HCT116 (cell line): Measurements from ENCODE around the gene NDUFA5. TPM values are rescaled to one million over a fixed set of nuclear protein-coding genes. Genes with fewer than 3 reads are reported as not detected.

Source experiments
- ATAC-seq: fragments of 200-7000 bp; cut with Tn5 transposase; 2 replicates; pipeline ENCODE4 v1.9.1; 2020; ENCODE audit warnings: mild to moderate bottlenecking, moderate library complexity
- Bru-seq: library from RNA; stranded (reverse); fragments of 400-500 nt; gene quantifications from one replicate; lab custom pipeline; 2021; lab: Mats Ljungman, UMichigan
- BruChase-seq, 2 experiments: library from RNA; stranded (reverse); fragments of 400-500 nt; gene quantifications; one replicate each; lab custom pipeline; 2021; lab: Mats Ljungman, UMichigan
- BruUV-seq: library from RNA; stranded (reverse); fragments of 400-500 nt; replicated peaks from 2 replicates; lab custom pipeline; 2021; lab: Mats Ljungman, UMichigan
- CTCF ChIA-PET: fragments of 300-600 bp; sonication (Branson Sonifier 250); formaldehyde crosslinking; loops from one replicate; lab custom pipeline; 2021; ENCODE audit warnings: antibody characterized with exemption; lab: Charles Lee
- POLR2A ChIA-PET: fragments of 300-600, 350-600 bp; sonication (Branson Sonifier 250); formaldehyde crosslinking; loops from one replicate; lab custom pipeline; 2021; ENCODE audit warnings: antibody characterized with exemption; lab: Charles Lee
- RAD21 ChIA-PET, 2 experiments: fragments of 300-600 bp; sonication (Branson Sonifier 250); formaldehyde crosslinking; loops; one replicate each; lab custom pipeline; 2023; ENCODE audit warnings: low total read pairs in 2 of 2; ENCODE audit not compliant: uncharacterized antibody in 2 of 2, unreplicated experiment in 2 of 2, low non-redundant PET in 1 of 2; lab: Charles Lee
- DNase-seq: peaks from one replicate; pipeline ENCODE4 v3.0.0-alpha.2; 2010; ENCODE audit warnings: low read depth, low spot score
- H2AFZ ChIP-seq: fragments of 200-600 bp; shearing (Covaris generic), sonication (generic); 2 replicates; pipeline ENCODE4 v1.6.1; 2017; ENCODE audit warnings: low read depth, mixed run types, mixed read lengths, antibody characterized with exemption, low read length; ENCODE audit not compliant: poor library complexity, severe bottlenecking
- H3K27ac ChIP-seq: 2 replicates; pipeline ENCODE4 v1.5.1; 2012; ENCODE audit warnings: low read depth, low read length
- H3K27me3 ChIP-seq: fragments of 200-600 bp; sonication (generic); 2 replicates; pipeline ENCODE4 v1.6.1; 2016; ENCODE audit warnings: mixed run types, low read length, mixed read lengths; ENCODE audit not compliant: insufficient read depth
- H3K36me3 ChIP-seq, 2 experiments: fragments of 200-500 bp in 1 of 2; fragments of 200-600 bp in 1 of 2; sonication (Bioruptor generic) in 1 of 2; sonication (generic) in 1 of 2; 2 replicates each; pipeline versions ENCODE4 v1.5.1 to v1.6.1; 2014 to 2016; ENCODE audit warnings: low read length in 2 of 2, inconsistent platforms in 1 of 2, mixed read lengths in 1 of 2, mixed run types in 1 of 2; ENCODE audit not compliant: insufficient read depth in 2 of 2, control insufficient read depth in 1 of 2
- H3K4me1 ChIP-seq, 2 experiments: fragments of 200-600 bp in 1 of 2; sonication (generic) in 1 of 2; 2 replicates each; pipeline versions ENCODE4 v1.5.1 to v1.6.1; 2012 to 2017; ENCODE audit warnings: low read length in 2 of 2, inconsistent platforms in 1 of 2, mild to moderate bottlenecking in 1 of 2, mixed read lengths in 1 of 2, mixed run types in 1 of 2, moderate library complexity in 1 of 2; ENCODE audit not compliant: insufficient read depth in 2 of 2, control insufficient read depth in 1 of 2
- H3K4me2 ChIP-seq: fragments of 200-600 bp; sonication (generic); 2 replicates; pipeline ENCODE4 v1.6.1; 2017; ENCODE audit warnings: mixed run types, low read length, mixed read lengths
- H3K4me3 ChIP-seq, 2 experiments: fragments of 200-600 bp in 1 of 2; sonication (generic) in 1 of 2; replicated peaks in 1 of 2; 2 replicates each; pipeline ENCODE4 v1.5.1; 2011 to 2016; ENCODE audit warnings: low read length in 2 of 2, control low read depth in 1 of 2, low read depth in 1 of 2, mild to moderate bottlenecking in 1 of 2, mixed read lengths in 1 of 2, mixed run types in 1 of 2
- H3K79me2 ChIP-seq: fragments of 200-600 bp; sonication (generic); 2 replicates; pipeline ENCODE4 v1.6.1; 2017; ENCODE audit warnings: mild to moderate bottlenecking, mixed run types, low read length, moderate library complexity, mixed read lengths; ENCODE audit not compliant: insufficient read depth
- H3K9ac ChIP-seq: fragments of 200-600 bp; sonication (generic); 2 replicates; pipeline ENCODE4 v1.6.1; 2016; ENCODE audit warnings: low read length, mixed read lengths
- H3K9me2 ChIP-seq: fragments of 200-600 bp; sonication (generic), shearing (Covaris generic); 2 replicates; pipeline ENCODE4 v1.6.1; 2017; ENCODE audit warnings: mixed run types, mild to moderate bottlenecking, moderate library complexity; ENCODE audit not compliant: insufficient read depth
- H3K9me3 ChIP-seq, 2 experiments: fragments of 200-500 bp in 1 of 2; fragments of 200-600 bp in 1 of 2; sonication (Bioruptor generic) in 1 of 2; sonication (generic) in 1 of 2; 2 replicates each; pipeline ENCODE4 v1.6.1; 2014 to 2017; ENCODE audit warnings: low read length in 2 of 2, mixed read lengths in 2 of 2, inconsistent platforms in 1 of 2, low read depth in 1 of 2, mild to moderate bottlenecking in 1 of 2, mixed run types in 1 of 2, moderate library complexity in 1 of 2; ENCODE audit not compliant: control insufficient read depth in 1 of 2, insufficient read depth in 1 of 2
- H4K20me1 ChIP-seq: fragments of 200-600 bp; sonication (generic), shearing (Covaris generic); 2 replicates; pipeline ENCODE4 v1.6.1; 2017; ENCODE audit warnings: mixed run types, mild to moderate bottlenecking, moderate library complexity; ENCODE audit not compliant: insufficient read depth
- FOSL1 ChIP-seq: IDR thresholded peaks from 2 replicates; pipeline ENCODE4 v1.6.1; 2012; ENCODE audit warnings: low read depth
- POLR2A ChIP-seq: IDR thresholded peaks from 2 replicates; pipeline ENCODE4 v1.7.0; 2011; ENCODE audit warnings: borderline replicate concordance; ENCODE audit not compliant: insufficient read depth, insufficient read length; ENCODE audit errors: extremely low read depth
- POLR2AphosphoS5 ChIP-seq: IDR thresholded peaks from 2 replicates; pipeline ENCODE4 v1.6.1; 2011; ENCODE audit warnings: mild to moderate bottlenecking, low read depth, low read length, moderate library complexity
- SIN3A ChIP-seq: IDR thresholded peaks from 2 replicates; pipeline ENCODE4 v1.6.1; 2012; ENCODE audit warnings: low read depth
- SP1 ChIP-seq: IDR thresholded peaks from 2 replicates; pipeline ENCODE4 v1.6.1; 2012; ENCODE audit warnings: low read depth
- SRF ChIP-seq: IDR thresholded peaks from 2 replicates; pipeline ENCODE4 v1.6.1; 2012; ENCODE audit warnings: low read depth
- YY1 ChIP-seq: IDR thresholded peaks from 2 replicates; pipeline ENCODE4 v1.6.1; 2011; ENCODE audit warnings: low read length, low read depth, moderate library complexity, mild to moderate bottlenecking; ENCODE audit not compliant: insufficient replicate concordance; ENCODE audit errors: extremely low read depth
- intact Hi-C: fragments of 100-400 bp; cut with micrococcal nuclease; formaldehyde crosslinking; loops from 2 replicates; pipeline ENCODE4 v1.10.0; 2022
- long read RNA-seq: library from polyadenylated mRNA; unstranded; transcript quantifications from one replicate; pipeline ENCODE4 v2.0.0, GENCODE V29; 2021; ENCODE audit not compliant: unreplicated experiment
- polyA plus RNA-seq: library from polyadenylated mRNA; unstranded; fragments of >200 nt; gene quantifications from 2 replicates; pipeline ENCODE4 v1.2.1, GENCODE V29; 2012; ENCODE audit warnings: missing spikeins
- total RNA-seq: library from RNA; stranded (reverse); gene quantifications from one replicate; pipeline ENCODE4 v1.2.1, GENCODE V29; 2021; ENCODE audit not compliant: unreplicated experiment
- TF ChIP-seq, protein P1 (sequence below): IDR thresholded peaks from 2 replicates; pipeline ENCODE4 v1.6.1; 2011; ENCODE audit warnings: mild to moderate bottlenecking, low read length, moderate library complexity; ENCODE audit not compliant: insufficient replicate concordance; ENCODE audit errors: extremely low read depth

The NDUFA5 gene
- total RNA-seq (64.2 TPM), Bru-seq, nascent RNA (percentile 88 among the genes with signal in this experiment), BruChase-seq, experiment 1, labeled RNA remaining after a 6-hour chase (percentile 86 among the genes with signal in this experiment), BruChase-seq, experiment 2, labeled RNA remaining after a 2-hour chase (percentile 77 among the genes with signal in this experiment)
- 12.7 and 13.0 TPM in 2 replicates for polyA plus RNA-seq
- long read RNA-seq, full-length matches to known transcripts, result 103 of 106 reads
- long read RNA-seq, partial matches to known transcripts, result 2 of 106 reads
- long read RNA-seq, other reads (novel, unspliced or antisense), result 1 of 106 reads

DNA sequence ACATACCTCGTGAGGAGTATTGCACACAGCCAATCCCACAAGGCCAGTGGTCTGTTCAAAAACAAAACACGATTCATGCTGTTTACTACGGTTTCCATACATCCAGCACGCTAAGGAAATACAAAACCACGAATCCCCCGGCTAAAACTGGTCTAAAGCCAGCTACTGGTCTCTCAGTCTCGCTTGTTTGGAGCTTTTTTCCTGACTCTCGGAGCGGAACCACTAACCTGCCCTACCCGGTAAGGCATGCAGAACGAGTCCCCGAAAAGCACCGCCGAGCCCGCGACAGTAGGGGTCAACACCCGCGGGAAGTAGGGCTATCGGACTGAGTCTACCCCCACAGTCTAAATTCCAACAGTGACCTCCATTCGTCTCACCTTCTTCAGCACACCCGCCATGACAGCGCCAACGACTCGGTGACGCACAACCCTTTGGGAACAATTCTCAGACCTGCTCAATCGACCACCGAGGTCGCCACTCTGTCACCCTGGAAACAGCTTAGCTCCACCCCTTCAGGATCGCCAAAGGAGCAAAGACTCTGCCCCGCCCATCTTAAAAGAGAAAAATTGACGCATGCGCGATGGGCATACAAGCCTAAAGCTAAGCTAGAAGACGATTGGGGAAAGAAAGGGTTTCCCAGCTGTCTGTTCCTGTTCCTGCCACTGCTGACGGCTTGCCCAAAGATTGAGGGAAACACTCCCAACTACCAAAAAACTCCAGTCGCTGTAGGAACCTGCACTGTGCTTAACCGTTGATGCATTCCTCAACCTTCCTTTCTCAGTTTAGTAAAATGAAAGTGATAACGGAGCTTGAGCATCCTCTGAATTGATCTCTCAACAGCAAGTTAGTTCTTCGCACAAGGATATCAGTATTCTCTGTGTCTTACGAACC, at the start of gene NDUFA5:
Gene NDUFA5 (minus strand): TSS at position 421 of the 891 bp plus-strand sequence. CDS start 23 bp downstream, at position 398.
- CTCF ChIA-PET, result interaction anchor here (1.1 to 1.2 kb wide), 2 partner anchors 21 to 63 kb away, joined by 3 read pairs; no protein-coding TSS in a partner anchor
- intact Hi-C loops, result no loop called here
- Histone ChIP-seq H3K36me3 (peaks cover 3 to 6% of the 10 kb centered on the region in 2 experiments; a peak in 1 of 4 replicates), H3K79me2 (peaks cover 36% of the 10 kb centered on the region), H3K27me3 (no peaks in the 10 kb centered on the region), H3K9me3 (no peaks in the 10 kb centered on the region), H3K4me3 (peak within 1 kb of the TSS; percentile 98 to 99), H3K27ac (peak within 1 kb of the TSS; percentile 36), H3K9me2 (no peaks in the 10 kb centered on the region), H4K20me1 (no peaks in the 10 kb centered on the region), H3K4me2 (peak within 1 kb of the TSS; percentile 95), H3K9ac (peak within 1 kb of the TSS; percentile 97), H2AFZ (peak within 1 kb of the TSS; percentile 98), H3K4me1 (peaks cover 5 to 12% of the 10 kb centered on the region in 2 experiments; a peak in 3 of 4 replicates)
- TF ChIP-seq, protein P1, sequence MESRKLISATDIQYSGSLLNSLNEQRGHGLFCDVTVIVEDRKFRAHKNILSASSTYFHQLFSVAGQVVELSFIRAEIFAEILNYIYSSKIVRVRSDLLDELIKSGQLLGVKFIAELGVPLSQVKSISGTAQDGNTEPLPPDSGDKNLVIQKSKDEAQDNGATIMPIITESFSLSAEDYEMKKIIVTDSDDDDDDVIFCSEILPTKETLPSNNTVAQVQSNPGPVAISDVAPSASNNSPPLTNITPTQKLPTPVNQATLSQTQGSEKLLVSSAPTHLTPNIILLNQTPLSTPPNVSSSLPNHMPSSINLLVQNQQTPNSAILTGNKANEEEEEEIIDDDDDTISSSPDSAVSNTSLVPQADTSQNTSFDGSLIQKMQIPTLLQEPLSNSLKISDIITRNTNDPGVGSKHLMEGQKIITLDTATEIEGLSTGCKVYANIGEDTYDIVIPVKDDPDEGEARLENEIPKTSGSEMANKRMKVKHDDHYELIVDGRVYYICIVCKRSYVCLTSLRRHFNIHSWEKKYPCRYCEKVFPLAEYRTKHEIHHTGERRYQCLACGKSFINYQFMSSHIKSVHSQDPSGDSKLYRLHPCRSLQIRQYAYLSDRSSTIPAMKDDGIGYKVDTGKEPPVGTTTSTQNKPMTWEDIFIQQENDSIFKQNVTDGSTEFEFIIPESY, result no peak
- no peak for TF ChIP-seq FOSL1
- TF ChIP-seq POLR2AphosphoS5, result peak; percentile 81
- TF ChIP-seq POLR2A, result peak; percentile 75
- peak; percentile 85 for TF ChIP-seq SP1
- TF ChIP-seq SIN3A, result peak; percentile 81
- TF ChIP-seq YY1, result peak; percentile 97
- TF ChIP-seq SRF, result peak; percentile 95
- BruUV-seq, result no TSS peak
- RAD21 ChIA-PET, result no interaction called here
- peak; percentile 97 for DNase-seq
- ATAC-seq, result peak; percentile 96
- POLR2A ChIA-PET, result interaction anchor here (0.6 to 1.7 kb wide), 3 partner anchors 9 to 23 kb away, joined by 3 to 6 read pairs (median 4); partner anchors contain the start of gene IQUB
